HepG2 (cell line): ENCODE measurements around the gene MFNG. TPM values are rescaled to one million over a fixed set of nuclear protein-coding genes. Genes with fewer than 3 reads are reported as not detected.

Source experiments
- E2F1 ChIP-seq: sonication (generic); formaldehyde crosslinking; IDR thresholded peaks from 2 replicates; pipeline ENCODE4 v1.5.0; 2020; ENCODE audit warnings: missing genetic modification reagents
- PHB2 ChIP-seq: fragments of 450-650 bp; IDR thresholded peaks from 2 replicates; pipeline ENCODE4 v1.6.1; 2018; ENCODE audit not compliant: partially characterized antibody
- PHF21A ChIP-seq: sonication (generic); formaldehyde crosslinking; IDR thresholded peaks from 2 replicates; pipeline ENCODE4 v1.5.0; 2020; ENCODE audit warnings: mild to moderate bottlenecking, missing genetic modification reagents
- ZBTB4 ChIP-seq: sonication (generic); formaldehyde crosslinking; IDR thresholded peaks from 2 replicates; pipeline ENCODE4 v1.4.0; 2020; ENCODE audit warnings: missing genetic modification reagents, mild to moderate bottlenecking, borderline replicate concordance
- ZBTB40 ChIP-seq, 2 experiments: fragments of 450-650 bp in 1 of 2; sonication (generic) in 1 of 2; formaldehyde crosslinking in 1 of 2; IDR thresholded peaks; 2 replicates each; pipeline versions ENCODE4 v1.6.1 to v1.8.0; 2016 to 2022; ENCODE audit warnings: antibody characterized with exemption in 1 of 2, mild to moderate bottlenecking in 1 of 2, missing genetic modification reagents in 1 of 2
- ZFP36 ChIP-seq: fragments of 150-350 bp; IDR thresholded peaks from 2 replicates; pipeline ENCODE4 v1.6.1; 2018; ENCODE audit warnings: borderline replicate concordance, low read length, low read depth; ENCODE audit not compliant: partially characterized antibody
- ZNF224 ChIP-seq: sonication (generic); formaldehyde crosslinking; IDR thresholded peaks from 2 replicates; pipeline ENCODE4 v1.5.0; 2020; ENCODE audit warnings: mild to moderate bottlenecking, missing genetic modification reagents
- ZNF343 ChIP-seq: sonication (generic); formaldehyde crosslinking; IDR thresholded peaks from 2 replicates; pipeline ENCODE4 v1.4.0; 2020; ENCODE audit warnings: mild to moderate bottlenecking, missing genetic modification reagents
- ZNF512B ChIP-seq: sonication (generic); formaldehyde crosslinking; IDR thresholded peaks from 2 replicates; pipeline ENCODE4 v1.5.1; 2020; ENCODE audit warnings: missing genetic modification reagents, mild to moderate bottlenecking, borderline replicate concordance
- ZNF652 ChIP-seq: IDR thresholded peaks from 2 replicates; pipeline ENCODE4 v1.6.1; 2016; ENCODE audit warnings: low read depth, borderline replicate concordance
- polyA plus RNA-seq, 8 experiments: library from polyadenylated mRNA; depleted of rRNA in 3 of 8; stranded (reverse) in 7 of 8; unstranded in 1 of 8; fragments of >200 nt; fragmentation: Illumina TruSeq in 4 of 8; extraction: Trizol in 4 of 8; gene quantifications; 2 replicates each; pipeline versions ENCODE4 v1.2.1 to v1.2.3, GENCODE V29; 2011 to 2016; ENCODE audit warnings: low read depth in 4 of 8, missing spikeins in 1 of 8, mixed read lengths in 1 of 8; ENCODE audit not compliant: insufficient read depth in 1 of 8
- total RNA-seq, 5 experiments: library from RNA; depleted of rRNA; stranded (reverse); fragments of >200 nt; fragmentation: Illumina TruSeq; extraction: Trizol; gene quantifications; 2 replicates each; pipeline ENCODE4 v1.2.3, GENCODE V29; 2016; ENCODE audit warnings: low read depth in 1 of 5

MFNG gene
- total and polyA plus RNA-seq, 2 of the 13 experiments (the other 11 are each of a cell fraction or from before 2014, with no cell fraction given): 1.0 to 11.7 TPM

GRCh38 chr22:37488337-37489135 is 2.4 kb upstream of the MFNG start (continued):
- TF ChIP-seq ZNF224 (CRISPR knock-in tag): no peak
- peak; percentile 68; the same call in 1 of the 2 replicates for TF ChIP-seq PHF21A (CRISPR knock-in tag)
- TF ChIP-seq ZNF343 (CRISPR knock-in tag): no peak
- TF ChIP-seq ZFP36: no peak
- TF ChIP-seq ZNF652: no peak; the same call in 1 of the 2 replicates
- TF ChIP-seq ZNF512B (CRISPR knock-in tag): no peak
- TF ChIP-seq PHB2: no peak
- no peak for TF ChIP-seq ZBTB40 (IDR thresholded peaks at IDR 0.05)
- 0 out of 2 replicates have a peak, but pooled peaks have one; percentile 32 for TF ChIP-seq ZBTB40 (CRISPR knock-in tag; IDR thresholded peaks at IDR 0.05)
- TF ChIP-seq E2F1 (CRISPR knock-in tag): no peak
- TF ChIP-seq ZBTB4 (CRISPR knock-in tag): no peak
